ENCODE data around the gene DCX.

GRCh38 chrX:111338095-111338698, 73.8 kb downstream of the DCX start:
- TF ChIP-seq POLR2A (IDR thresholded peaks at IDR 0.05; ENCODE audit: insufficient read depth in 1 of 2, low read depth in 2 of 2, low read length in 2 of 2) (no peak), ZNF569 (CRISPR knock-in tag; IDR thresholded peaks at IDR 0.05; ENCODE audit: borderline replicate concordance) (no peak), ZNF263 (CRISPR knock-in tag; IDR thresholded peaks at IDR 0.05) (no peak), FOXO4 (CRISPR knock-in tag; conservative IDR thresholded peaks at IDR 0.05) (no peak), HINFP (CRISPR knock-in tag; IDR thresholded peaks at IDR 0.05; ENCODE audit: low read depth) (no peak)

Data from HepG2 (cell line).